Measurements from ENCODE around the gene AHDC1. TPM values are rescaled to one million over a fixed set of nuclear protein-coding genes. Genes with fewer than 3 reads are reported as not detected.

Gene AHDC1
- total and polyA plus RNA-seq, 2 donors (not counting 1 experiment from before 2014, with no cell fraction given), result 4.2 to 6.9 TPM

- Histone ChIP-seq H3K4me2 (ENCODE audit: extremely low read depth, insufficient read depth, low read length) (peak overlapping the region; percentile 2), H3K27me3 (ENCODE audit: control insufficient read depth, insufficient read depth, low read length) (no peaks in the 10 kb centered on the region), H2AFZ (ENCODE audit: low read length) (no peak overlapping the region), H3K79me2 (ENCODE audit: control insufficient read depth, insufficient read depth, low read length) (no peaks in the 10 kb centered on the region), H4K20me1 (ENCODE audit: control insufficient read depth, extremely low read depth, insufficient read depth, low read length) (no peaks in the 10 kb centered on the region), H3K4me3 (replicated peaks in 1 of 4; ENCODE audit: control extremely low read depth in 1 of 4, insufficient read depth in 1 of 4, low read depth in 3 of 4, low read length in 4 of 4) (peak overlapping the region in 1 of 4 experiments; percentile 53), H3K4me1 (ENCODE audit: control insufficient read depth, extremely low read depth, insufficient read depth, low read length) (peaks cover 50% of the 10 kb centered on the region), H3K9ac (ENCODE audit: insufficient read depth, low read length) (peak overlapping the region; percentile 34), H3K27ac (ENCODE audit: insufficient read depth, low read length) (peak overlapping the region; percentile 11), H3K36me3 (ENCODE audit: control insufficient read depth, insufficient read depth, low read length) (peaks cover 6% of the 10 kb centered on the region), H3K9me3 (ENCODE audit: control insufficient read depth, insufficient read depth, low read depth, low read length) (no peaks in the 10 kb centered on the region)
- peak; percentile 52 to 73 for DNase-seq (ENCODE audit: low read depth in 2 of 2)
- TF ChIP-seq, protein P1, sequence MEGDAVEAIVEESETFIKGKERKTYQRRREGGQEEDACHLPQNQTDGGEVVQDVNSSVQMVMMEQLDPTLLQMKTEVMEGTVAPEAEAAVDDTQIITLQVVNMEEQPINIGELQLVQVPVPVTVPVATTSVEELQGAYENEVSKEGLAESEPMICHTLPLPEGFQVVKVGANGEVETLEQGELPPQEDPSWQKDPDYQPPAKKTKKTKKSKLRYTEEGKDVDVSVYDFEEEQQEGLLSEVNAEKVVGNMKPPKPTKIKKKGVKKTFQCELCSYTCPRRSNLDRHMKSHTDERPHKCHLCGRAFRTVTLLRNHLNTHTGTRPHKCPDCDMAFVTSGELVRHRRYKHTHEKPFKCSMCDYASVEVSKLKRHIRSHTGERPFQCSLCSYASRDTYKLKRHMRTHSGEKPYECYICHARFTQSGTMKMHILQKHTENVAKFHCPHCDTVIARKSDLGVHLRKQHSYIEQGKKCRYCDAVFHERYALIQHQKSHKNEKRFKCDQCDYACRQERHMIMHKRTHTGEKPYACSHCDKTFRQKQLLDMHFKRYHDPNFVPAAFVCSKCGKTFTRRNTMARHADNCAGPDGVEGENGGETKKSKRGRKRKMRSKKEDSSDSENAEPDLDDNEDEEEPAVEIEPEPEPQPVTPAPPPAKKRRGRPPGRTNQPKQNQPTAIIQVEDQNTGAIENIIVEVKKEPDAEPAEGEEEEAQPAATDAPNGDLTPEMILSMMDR (conservative IDR thresholded peaks at IDR 0.05 in 1 of 2, IDR thresholded peaks at IDR 0.05 in 1 of 2; ENCODE audit: low read depth in 1 of 2, low read length in 2 of 2), result no peak
- no peak for TF ChIP-seq EZH2 (IDR thresholded peaks at IDR 0.05; ENCODE audit: low read length, missing control alignments)
These were observed 74.9 kb downstream of the AHDC1 start for GRCh38 chr1:27528818-27529703.

- H3K9ac ChIP-seq (ENCODE audit: insufficient read depth, low read length), result peak overlapping the region; percentile 14
- no peaks in the 10 kb centered on the region for H4K20me1 ChIP-seq (ENCODE audit: control insufficient read depth, extremely low read depth, insufficient read depth, low read length)
- H3K36me3 ChIP-seq (ENCODE audit: control insufficient read depth, insufficient read depth, low read length), result peaks cover 3% of the 10 kb centered on the region
- peak overlapping the region in 1 of 4 experiments; percentile 53 for H3K4me3 ChIP-seq (replicated peaks in 1 of 4; ENCODE audit: control extremely low read depth in 1 of 4, insufficient read depth in 1 of 4, low read depth in 3 of 4, low read length in 4 of 4)
- no peaks in the 10 kb centered on the region for H3K9me3 ChIP-seq (ENCODE audit: control insufficient read depth, insufficient read depth, low read depth, low read length)
- H2AFZ ChIP-seq (ENCODE audit: low read length), result no peak overlapping the region
- H3K79me2 ChIP-seq (ENCODE audit: control insufficient read depth, insufficient read depth, low read length), result no peaks in the 10 kb centered on the region
- peak overlapping the region; percentile 2 for H3K4me2 ChIP-seq (ENCODE audit: extremely low read depth, insufficient read depth, low read length)
- DNase-seq (ENCODE audit: low read depth in 2 of 2), result no peak
- peak overlapping the region; percentile 21 for H3K27ac ChIP-seq (ENCODE audit: insufficient read depth, low read length)
- peaks cover 59% of the 10 kb centered on the region for H3K4me1 ChIP-seq (ENCODE audit: control insufficient read depth, extremely low read depth, insufficient read depth, low read length)
- no peaks in the 10 kb centered on the region for H3K27me3 ChIP-seq (ENCODE audit: control insufficient read depth, insufficient read depth, low read length)
- no peak for TF ChIP-seq EZH2 (IDR thresholded peaks at IDR 0.05; ENCODE audit: low read length, missing control alignments)
- TF ChIP-seq, protein P1 (conservative IDR thresholded peaks at IDR 0.05 in 1 of 2, IDR thresholded peaks at IDR 0.05 in 1 of 2; ENCODE audit: low read depth in 1 of 2, low read length in 2 of 2), result no peak
These were observed 75.8 kb downstream of the AHDC1 start for GRCh38 chr1:27527890-27528817.

Measured in fibroblast of lung (primary cell).